Measurements from ENCODE around the gene GPD1. TPM values are rescaled to one million over a fixed set of nuclear protein-coding genes. Genes with fewer than 3 reads are reported as not detected.

Gene GPD1
- total and polyA plus RNA-seq, 8 donors, result 0.58 to 9.5 (median 1.7) TPM

DNA sequence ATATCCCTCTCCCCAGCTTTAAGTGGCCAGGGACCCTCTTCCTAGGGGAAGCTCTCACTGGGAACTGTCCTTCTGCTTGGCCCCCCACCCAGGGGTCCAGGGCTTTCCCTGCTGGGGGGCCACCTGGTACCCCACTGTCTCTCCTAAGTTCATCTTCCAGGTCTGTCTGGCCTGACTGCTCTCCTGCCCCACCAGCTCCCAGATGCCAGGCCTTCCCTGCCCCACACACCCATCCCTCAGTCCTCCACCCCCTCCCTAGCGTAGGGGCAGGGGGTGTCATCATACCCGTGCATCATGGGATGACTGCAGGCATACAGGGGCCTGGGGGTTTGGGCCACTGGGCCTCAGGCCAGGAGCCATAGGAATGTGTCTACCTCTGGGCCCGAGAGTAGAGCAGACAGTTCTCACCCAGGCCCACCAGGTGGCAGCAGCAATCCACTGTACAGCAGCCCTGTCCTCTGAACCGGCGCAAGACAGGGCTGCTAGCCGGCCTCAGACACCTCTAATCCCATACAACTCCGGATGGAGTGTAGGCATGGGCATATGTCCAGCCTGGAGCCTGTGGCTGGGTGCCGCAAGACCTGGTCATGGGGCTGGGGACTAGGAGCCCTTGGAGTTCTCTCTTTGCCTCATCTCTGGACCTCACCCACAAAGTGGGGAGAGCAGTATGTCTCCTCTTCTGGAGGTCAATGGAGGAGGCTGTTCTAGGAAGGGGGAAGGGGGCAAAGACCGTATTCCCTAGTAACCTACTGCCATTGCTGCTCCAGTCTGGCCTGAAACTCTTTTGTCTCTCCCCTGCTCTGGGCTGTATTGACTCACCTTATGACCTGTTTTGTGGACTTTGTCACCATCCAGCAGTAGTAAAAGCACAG lies 28.6 kb upstream of the GPD1 start:
- Histone ChIP-seq H3K27ac (peak overlapping the region in 2 of 5 donors; percentile 7 to 16), H3K9me3 (no peaks in the 10 kb centered on the region), H3K27me3 (no peaks in the 10 kb centered on the region), H3K4me1 (peaks cover 0 to 20% (median 18%) of the 10 kb centered on the region in 4 donors), H3K4me3 (no peak overlapping the region), H3K36me3 (no peaks in the 10 kb centered on the region)
- intact Hi-C loops (cut with DNase I; ENCODE audit: low total_unique reads), result loop anchor here (5.0 to 10.0 kb wide), 2 partner anchors 100 to 108 kb away; no protein-coding TSS in a partner anchor
- WGBS, 5 donors, result 2 to 4% (median 2%) methylated on average over 9 of the region's 9 CpGs
- TF ChIP-seq POLR2AphosphoS5 (IDR thresholded peaks at IDR 0.05) (peak in 1 of 3 donors; percentile 49), EP300 (IDR thresholded peaks at IDR 0.05) (no peak), POLR2A (IDR thresholded peaks at IDR 0.05) (no peak)
- TF ChIP-seq, protein P1, sequence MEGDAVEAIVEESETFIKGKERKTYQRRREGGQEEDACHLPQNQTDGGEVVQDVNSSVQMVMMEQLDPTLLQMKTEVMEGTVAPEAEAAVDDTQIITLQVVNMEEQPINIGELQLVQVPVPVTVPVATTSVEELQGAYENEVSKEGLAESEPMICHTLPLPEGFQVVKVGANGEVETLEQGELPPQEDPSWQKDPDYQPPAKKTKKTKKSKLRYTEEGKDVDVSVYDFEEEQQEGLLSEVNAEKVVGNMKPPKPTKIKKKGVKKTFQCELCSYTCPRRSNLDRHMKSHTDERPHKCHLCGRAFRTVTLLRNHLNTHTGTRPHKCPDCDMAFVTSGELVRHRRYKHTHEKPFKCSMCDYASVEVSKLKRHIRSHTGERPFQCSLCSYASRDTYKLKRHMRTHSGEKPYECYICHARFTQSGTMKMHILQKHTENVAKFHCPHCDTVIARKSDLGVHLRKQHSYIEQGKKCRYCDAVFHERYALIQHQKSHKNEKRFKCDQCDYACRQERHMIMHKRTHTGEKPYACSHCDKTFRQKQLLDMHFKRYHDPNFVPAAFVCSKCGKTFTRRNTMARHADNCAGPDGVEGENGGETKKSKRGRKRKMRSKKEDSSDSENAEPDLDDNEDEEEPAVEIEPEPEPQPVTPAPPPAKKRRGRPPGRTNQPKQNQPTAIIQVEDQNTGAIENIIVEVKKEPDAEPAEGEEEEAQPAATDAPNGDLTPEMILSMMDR (IDR thresholded peaks at IDR 0.05), result peak in 5 of 7 experiments; percentile 89 to 95 (median 93)
- peak; percentile 90 to 94 for DNase-seq

DNA sequence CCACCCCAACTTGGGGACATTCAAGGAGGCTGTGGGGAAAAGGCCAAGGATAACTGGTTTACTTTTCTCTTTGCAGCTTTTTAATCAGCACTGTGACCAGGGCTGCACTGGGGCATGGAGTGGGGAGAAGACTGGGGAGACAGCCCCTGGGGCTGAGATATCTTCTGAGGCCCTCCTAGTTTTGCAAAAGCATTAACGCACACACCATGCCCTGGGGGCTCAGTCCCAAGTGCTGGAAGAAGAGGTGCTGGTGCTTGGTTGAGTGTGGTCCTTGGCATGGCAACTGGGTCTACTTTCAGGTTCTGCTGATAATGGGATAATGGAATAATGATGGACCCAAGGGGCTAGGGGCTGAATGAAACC lies 28.0 kb upstream of the GPD1 start:
- WGBS, 5 donors, result 83 to 97% (median 94%) methylated on average over 1 of the region's 1 CpG
- peak overlapping the region in 1 of 5 donors; percentile 16 for H3K27ac ChIP-seq

DNA sequence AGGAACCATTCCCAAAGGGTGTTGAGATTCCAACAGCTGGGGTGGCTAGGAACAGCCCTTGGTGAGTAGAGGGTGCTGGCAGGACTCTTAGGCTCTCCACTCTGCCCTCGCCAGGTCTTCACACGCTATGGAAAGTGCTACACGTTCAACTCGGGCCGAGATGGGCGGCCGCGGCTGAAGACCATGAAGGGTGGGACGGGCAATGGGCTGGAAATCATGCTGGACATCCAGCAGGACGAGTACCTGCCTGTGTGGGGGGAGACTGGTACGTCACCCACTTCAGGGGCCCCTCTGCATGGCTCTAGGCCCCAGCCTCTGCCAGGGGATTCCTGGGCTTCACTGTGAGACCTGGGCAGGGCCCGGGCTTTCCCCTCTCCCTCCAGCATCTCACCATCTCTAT lies 26.7 kb upstream of the GPD1 start:
- Histone ChIP-seq H3K27me3 (no peaks in the 10 kb centered on the region), H3K9me3 (no peaks in the 10 kb centered on the region), H3K36me3 (no peaks in the 10 kb centered on the region), H3K4me1 (peaks cover 0 to 12% (median 10%) of the 10 kb centered on the region in 4 donors), H3K27ac (no peak overlapping the region), H3K4me3 (no peak overlapping the region)
- TF ChIP-seq EP300 (IDR thresholded peaks at IDR 0.05), result no peak
- TF ChIP-seq POLR2A (IDR thresholded peaks at IDR 0.05), result no peak
- TF ChIP-seq POLR2AphosphoS5 (IDR thresholded peaks at IDR 0.05), result no peak
- TF ChIP-seq, protein P1 (IDR thresholded peaks at IDR 0.05), result no peak
- no peak for DNase-seq
- 87 to 95% (median 92%) methylated on average over 12 of the region's 12 CpGs for WGBS, 5 donors
- intact Hi-C loops (cut with DNase I; ENCODE audit: low total_unique reads), result loop anchor here (10.0 kb wide), 1 partner anchor 98 kb away; no protein-coding TSS in a partner anchor

More for the DNA sequence above, 28.0 kb upstream of the GPD1 start:
- intact Hi-C loops (cut with DNase I; ENCODE audit: low total_unique reads), result loop anchor here (10.0 kb wide), 1 partner anchor 99 kb away; no protein-coding TSS in a partner anchor
- H3K4me3 ChIP-seq, result no peak overlapping the region
- TF ChIP-seq, protein P1 (IDR thresholded peaks at IDR 0.05), result no peak
- TF ChIP-seq POLR2A (IDR thresholded peaks at IDR 0.05) (no peak), EP300 (IDR thresholded peaks at IDR 0.05) (no peak), POLR2AphosphoS5 (IDR thresholded peaks at IDR 0.05) (no peak)
- H3K4me1 ChIP-seq, result peaks cover 0 to 14% (median 12%) of the 10 kb centered on the region in 4 donors
- no peaks in the 10 kb centered on the region for H3K9me3 ChIP-seq
- no peaks in the 10 kb centered on the region for H3K36me3 ChIP-seq
- H3K27me3 ChIP-seq, result no peaks in the 10 kb centered on the region
- no peak for DNase-seq

- no peak for DNase-seq
- peaks cover 0 to 12% (median 10%) of the 10 kb centered on the region in 4 donors for H3K4me1 ChIP-seq
- 92 to 97% (median 97%) methylated on average over 9 to 10 of the region's 10 CpGs for WGBS, 5 donors
- no peaks in the 10 kb centered on the region for H3K9me3 ChIP-seq
- H3K4me3 ChIP-seq, result no peak overlapping the region
- H3K27ac ChIP-seq, result no peak overlapping the region
- TF ChIP-seq POLR2A (IDR thresholded peaks at IDR 0.05) (no peak), POLR2AphosphoS5 (IDR thresholded peaks at IDR 0.05) (no peak), EP300 (IDR thresholded peaks at IDR 0.05) (no peak)
- TF ChIP-seq, protein P1 (IDR thresholded peaks at IDR 0.05), result no peak
- H3K27me3 ChIP-seq, result no peaks in the 10 kb centered on the region
- intact Hi-C loops (cut with DNase I; ENCODE audit: low total_unique reads), result loop anchor here (10.0 kb wide), 1 partner anchor 97 kb away; no protein-coding TSS in a partner anchor
- H3K36me3 ChIP-seq, result no peaks in the 10 kb centered on the region
These were observed 25.5 kb upstream of the GPD1 start for GRCh38 chr12:50078281-50078680.
